Kidney glomerular epithelial cell (primary cell): ENCODE measurements around the gene HABP2.

ENCODE experiments used
- DNase-seq: peaks from one replicate; lab custom pipeline; 2025; lab: John Stamatoyannopoulos, UW

HABP2 gene

DNA sequence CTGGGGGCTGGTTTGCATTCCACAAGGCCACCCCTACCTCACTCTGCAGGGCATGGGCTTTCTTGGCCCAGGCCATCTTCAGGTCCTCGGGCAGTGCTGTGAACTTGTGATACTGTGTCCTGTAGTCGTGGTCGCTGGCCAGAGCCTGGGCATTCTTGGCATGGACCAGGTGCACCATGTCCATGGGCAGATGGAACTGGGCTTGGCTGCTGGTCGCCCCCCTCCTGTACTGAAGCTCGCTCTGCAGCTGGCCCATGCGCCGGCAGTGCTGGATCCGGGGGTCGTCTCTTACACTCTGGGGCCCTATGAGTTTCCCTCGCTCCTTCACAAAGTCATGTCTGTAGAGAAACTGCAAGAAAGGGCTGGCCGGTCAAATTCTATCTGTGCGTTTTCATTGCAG is 51.7 kb downstream of the HABP2 start:
- DNase-seq: no peak

DNA sequence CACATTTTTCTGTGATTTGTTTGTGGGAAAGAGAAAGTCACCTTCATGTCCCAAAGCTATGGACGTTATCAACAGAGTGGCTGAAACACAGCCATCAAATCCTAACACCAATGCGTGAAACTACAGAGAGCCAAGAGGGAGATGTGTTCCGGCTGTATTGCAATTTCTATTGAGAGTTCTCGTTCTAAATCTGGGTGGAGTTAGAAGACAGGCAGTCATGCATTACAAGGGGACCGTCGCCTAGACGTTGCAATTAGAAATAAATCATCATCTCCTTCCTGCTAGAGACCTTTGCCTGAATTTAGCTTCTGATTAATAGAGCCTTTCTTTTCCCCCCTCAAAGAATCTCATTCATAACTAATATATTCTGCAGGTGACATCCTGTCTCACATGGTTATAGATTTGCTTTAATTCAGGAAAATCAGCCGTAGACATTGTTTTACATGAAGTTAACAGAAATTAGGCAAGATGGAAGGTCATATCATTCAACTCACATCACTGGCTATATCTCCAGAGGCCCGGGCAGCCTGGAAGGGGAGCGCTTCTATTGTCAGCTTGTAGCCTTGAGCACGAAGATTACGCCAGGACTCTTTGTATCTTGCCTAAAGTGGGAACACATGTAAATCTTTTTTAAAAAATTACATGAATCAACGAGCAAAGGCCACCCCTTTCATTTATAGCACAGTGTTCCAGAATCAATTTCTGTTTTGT is 52.6 kb downstream of the HABP2 start:
- DNase-seq: no peak

DNA sequence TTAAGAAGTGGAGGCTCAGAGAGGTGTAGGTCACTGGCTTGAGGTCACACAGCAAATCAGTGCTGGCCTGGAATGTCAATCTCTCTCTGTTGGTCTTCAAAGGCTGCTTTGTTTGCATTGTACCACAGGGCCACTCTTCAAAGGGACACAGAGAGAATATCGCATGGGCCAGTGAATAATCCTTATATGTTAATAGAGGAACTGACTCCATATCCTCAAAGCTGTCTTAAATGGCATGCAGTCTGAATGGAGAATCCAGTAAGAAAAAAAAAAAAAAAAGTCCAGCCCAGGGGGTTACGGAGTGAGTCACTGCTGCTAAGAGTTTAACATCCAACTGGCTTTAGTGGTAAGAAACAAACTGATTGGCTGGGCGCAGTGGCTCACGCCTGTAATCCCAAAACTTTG is 56.9 kb downstream of the HABP2 start:
- no peak for DNase-seq

DNA sequence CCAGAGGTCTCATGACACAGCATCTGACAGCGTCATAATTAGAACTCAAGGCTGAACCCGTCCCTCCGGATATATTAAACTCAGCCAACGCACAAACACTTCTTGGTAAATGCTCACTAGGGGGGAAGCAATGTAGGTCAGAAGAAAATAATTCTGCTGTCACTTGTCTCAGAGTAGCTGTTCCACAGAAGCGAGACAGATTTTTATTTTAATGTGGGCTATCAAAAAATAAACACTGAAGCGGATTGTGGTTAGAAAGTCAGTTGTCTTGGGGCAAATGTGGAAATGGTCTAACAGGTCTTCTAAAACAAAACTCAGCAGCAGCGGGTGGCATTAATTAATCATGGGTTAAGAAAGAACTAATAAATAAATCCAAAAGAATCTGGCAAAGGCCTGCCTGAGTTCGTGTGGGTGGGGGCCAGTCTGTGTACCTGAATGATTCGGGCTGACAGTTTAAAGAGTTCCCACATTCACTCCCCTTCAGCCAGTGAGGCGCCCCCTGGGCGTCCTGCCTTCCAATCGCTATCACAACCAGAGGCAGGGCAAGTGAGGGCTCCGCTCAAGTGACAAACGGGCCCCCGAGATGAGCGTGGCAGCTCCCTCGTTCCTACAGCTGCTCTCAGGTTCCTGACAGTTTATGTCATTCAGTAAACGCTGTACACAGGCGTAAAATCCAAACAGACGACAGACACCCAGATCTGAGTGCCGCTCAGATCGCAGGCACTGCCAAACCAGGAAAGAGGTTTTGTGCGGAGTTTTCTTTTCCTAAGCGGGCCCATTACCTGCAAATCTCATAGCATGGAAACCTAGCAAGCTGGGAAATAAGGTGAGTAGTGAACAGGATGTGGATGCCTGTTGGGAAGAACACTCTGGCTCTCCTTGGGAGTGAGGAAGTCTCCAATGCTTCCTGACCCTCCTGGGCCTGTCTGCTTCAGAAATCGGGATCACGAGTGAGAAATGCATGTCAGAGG is 58.1 kb downstream of the HABP2 start:
- DNase-seq: no peak

DNA sequence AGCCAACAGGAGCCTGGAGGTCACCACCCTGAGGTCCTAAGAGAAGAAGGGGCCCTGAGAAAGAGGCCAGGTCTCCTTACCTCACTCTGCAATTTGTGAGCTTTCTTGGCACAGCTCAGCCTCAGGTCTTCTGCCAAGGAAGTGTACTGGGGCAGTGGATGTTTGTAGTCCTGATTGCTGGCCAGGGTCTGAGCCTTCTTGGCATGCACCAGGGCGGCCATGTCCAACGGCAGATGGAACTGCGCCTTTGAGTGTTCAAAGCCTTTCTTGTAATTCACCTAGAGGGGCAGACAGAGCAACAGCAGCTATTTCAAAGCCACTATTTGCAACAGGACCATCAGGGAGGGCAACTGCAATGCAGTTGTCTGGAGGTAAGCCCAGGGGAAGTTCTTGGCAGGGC is 59.3 kb downstream of the HABP2 start:
- DNase-seq: no peak

- DNase-seq: no peak
These were observed 60.6 kb downstream of the HABP2 start for GRCh38 chr10:113613427-113613826.

DNA sequence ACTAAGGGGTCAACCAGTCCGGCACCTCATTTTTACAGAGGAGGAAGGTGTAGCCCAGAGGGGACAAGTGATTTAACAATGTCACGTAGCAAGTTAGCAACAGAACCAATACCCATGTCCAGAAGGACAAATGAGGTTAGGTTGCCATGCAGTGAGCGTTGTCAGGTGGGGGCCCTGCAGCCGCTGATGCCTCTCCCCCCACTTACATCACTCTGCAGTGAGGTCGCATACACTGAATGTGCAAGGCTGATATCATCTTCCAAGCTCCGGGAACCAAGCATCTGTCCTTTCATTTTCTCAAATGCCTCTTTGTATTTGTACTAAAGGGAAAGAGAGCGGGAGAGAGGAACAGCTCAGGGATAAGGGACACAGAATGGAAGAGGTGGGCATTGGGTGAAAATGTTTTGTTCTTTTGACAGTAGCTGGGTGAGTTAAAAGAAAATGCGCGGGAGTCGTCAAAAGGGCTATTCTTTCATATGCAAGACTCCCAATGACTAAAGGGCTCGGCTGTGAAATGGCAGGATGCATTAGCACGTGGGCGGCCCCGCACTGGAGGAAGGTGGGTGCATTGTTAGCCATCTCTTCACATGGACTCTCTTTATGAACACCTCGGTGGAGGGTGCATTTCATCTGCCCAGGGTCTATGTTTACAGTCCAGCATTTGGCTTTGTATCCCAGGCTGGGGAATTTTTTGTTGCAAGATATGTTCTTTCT is 61.3 kb downstream of the HABP2 start:
- no peak for DNase-seq

DNA sequence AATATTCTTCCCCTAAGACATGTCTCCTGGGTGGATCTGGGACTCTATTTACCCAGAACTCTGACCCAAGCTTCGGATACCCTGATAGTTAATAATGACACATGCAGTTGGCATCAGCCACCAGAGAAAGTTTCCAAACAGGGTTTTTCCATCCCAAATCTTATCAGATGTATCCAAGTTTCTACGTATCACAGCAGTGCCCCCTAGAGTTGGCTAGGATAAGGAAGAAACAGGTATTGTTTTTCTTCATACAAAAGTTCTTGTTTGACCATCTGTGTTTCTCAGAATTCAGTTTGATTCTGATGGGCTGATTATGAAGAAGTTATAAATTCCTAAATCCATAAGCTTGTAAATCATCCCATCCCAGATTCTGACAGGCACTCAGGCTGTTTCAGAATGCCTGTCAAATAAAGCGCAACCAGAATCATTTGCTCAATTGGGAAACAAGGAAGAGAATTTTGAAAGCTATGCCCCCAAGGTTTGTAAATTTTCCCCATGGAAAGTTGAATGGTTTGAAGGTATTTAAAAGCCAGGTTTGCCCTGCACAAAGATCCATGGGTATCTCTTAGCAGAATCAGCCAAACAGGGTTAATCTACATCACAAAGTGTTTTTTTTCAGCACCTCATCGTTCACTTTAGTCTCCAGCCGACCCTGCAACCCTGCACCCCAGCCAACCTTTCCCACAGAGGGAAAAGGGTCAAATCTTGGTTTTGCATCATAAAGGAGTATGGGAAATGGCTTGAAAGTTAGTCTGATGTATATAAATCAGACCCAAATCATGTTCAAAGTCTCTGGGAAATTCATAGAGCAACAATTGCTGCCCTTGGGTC is 63.6 kb downstream of the HABP2 start:
- DNase-seq: no peak

DNA sequence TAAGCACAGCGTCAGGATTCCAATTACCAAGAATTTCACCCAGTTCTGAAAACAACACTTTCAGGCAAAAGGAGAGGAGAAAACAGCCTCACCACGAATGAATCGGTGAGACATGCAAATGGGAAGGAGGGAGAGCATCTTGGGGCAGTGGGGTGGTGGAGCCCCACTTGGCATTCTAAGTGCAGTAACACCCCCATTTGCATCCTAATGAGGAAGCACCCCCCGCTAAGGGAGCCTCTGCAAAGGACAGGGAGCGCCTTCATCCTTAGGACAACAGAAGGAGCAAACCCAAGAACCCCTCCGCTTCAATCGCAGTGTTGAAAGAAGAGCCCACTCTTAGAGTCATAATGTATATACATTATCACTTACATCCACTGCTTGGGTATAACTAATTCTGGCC is 64.2 kb downstream of the HABP2 start:
- DNase-seq: no peak

DNA sequence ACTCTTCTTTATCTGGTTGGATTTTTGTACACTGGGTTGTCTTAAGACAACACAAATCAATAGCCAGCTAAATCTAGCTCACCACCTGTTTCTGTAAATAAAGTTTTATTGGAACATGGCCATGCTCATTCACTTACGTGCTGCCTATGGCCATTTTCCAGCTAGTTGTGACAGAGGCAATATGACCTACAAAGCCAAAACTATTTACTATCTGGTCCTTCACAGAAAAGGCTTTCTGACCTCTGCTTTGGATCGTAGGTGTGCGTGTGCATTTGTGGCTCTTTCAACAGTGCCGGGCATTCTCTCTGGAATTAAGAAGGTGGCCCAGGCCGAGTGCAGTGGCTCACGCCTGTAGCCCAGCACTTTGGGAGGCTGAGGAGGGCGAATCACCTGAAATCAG is 65.5 kb downstream of the HABP2 start:
- DNase-seq: no peak

- no peak for DNase-seq
These were observed 66.5 kb downstream of the HABP2 start for GRCh38 chr10:113619401-113619800.

GRCh38 chr10:113620511-113620910 is 67.7 kb downstream of the HABP2 start:
- DNase-seq: no peak

- DNase-seq: no peak
These were observed 68.1 kb downstream of the HABP2 start for GRCh38 chr10:113620936-113621335.

- no peak for DNase-seq
These were observed 68.9 kb downstream of the HABP2 start for GRCh38 chr10:113621799-113622198.

- DNase-seq: no peak
These were observed 70.0 kb downstream of the HABP2 start for GRCh38 chr10:113622831-113623230.

DNA sequence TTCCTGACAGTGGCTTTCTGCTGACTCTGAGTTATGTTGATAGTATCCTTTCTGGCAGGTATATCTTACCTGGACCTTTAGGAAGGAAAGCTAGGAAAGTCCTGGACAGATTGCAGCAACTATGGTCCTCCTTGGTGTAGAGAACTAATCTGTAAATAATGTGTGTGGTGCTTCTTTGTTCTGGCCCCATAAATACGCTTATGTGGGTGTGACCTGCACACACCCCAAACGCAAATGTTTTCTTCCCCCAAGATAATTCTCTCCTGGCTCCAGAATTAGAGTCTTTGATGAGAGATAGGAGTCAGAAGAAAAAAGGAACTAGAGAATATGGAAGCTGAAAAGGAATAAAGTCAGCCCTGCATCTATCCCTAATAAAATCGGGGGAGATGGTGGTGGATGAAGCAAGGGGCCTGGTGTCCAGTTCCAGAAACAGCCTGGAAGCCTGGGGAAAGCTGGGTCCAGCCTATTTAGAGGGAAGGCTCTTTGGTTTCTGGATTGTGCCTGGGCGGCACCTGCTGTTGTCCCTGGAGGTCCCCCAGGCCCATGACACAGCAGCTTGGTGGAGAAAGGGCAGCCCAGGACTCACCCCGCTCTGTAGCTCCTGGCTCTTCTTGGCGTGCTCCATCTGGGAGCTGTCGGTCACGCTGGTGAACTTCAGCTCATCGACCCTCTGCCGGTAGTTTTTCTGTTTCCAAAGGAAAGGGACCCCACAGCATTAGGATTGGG is 72.8 kb downstream of the HABP2 start:
- DNase-seq: no peak

- no peak for DNase-seq
These were observed 74.0 kb downstream of the HABP2 start for GRCh38 chr10:113626809-113627355.

GRCh38 chr10:113627836-113628235 is 75.0 kb downstream of the HABP2 start:
- DNase-seq: no peak

- no peak for DNase-seq
These were observed 75.8 kb downstream of the HABP2 start for GRCh38 chr10:113628607-113629153.

DNA sequence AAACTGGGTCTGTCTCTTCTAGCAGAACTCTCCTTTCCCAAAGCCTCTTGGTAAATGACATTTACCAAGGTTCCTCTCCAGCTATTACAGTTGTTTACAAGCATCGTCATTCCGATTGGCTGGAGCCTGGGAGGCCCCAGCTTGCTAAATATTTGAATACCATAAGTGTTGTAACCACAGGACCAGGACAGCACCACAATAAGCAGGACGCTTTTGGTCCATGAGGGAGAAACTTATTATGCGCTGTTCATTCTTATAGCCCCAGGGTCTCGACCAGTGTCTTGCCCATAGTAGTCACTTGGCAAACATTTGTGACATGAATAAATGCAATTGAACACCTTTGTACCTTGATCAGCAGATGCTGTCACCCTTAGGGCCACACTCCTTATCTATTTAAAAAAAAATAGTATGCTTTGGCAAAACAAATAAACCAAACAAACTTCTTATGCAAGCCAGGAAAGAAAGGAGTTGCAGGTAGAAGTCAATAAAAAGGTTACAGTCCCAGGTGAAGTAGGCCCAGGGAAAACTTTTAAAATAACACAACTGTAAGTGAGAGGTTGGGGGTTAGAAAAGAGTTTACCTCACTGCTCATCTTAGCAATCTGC is 78.2 kb downstream of the HABP2 start:
- no peak for DNase-seq
